DMS153 (cell line): ENCODE data around the gene EYA3.

Source experiments
- DNase-seq: peaks from one replicate; lab custom pipeline; 2025; lab: John Stamatoyannopoulos, UW

Gene EYA3, protein sequence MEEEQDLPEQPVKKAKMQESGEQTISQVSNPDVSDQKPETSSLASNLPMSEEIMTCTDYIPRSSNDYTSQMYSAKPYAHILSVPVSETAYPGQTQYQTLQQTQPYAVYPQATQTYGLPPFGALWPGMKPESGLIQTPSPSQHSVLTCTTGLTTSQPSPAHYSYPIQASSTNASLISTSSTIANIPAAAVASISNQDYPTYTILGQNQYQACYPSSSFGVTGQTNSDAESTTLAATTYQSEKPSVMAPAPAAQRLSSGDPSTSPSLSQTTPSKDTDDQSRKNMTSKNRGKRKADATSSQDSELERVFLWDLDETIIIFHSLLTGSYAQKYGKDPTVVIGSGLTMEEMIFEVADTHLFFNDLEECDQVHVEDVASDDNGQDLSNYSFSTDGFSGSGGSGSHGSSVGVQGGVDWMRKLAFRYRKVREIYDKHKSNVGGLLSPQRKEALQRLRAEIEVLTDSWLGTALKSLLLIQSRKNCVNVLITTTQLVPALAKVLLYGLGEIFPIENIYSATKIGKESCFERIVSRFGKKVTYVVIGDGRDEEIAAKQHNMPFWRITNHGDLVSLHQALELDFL

GRCh38 chr1:28088168-28088961 is at the start of gene EYA3:
TSS of gene EYA3 (minus strand) at chr1:28088610. CDS start at chr1:28058026, 30,584 bp downstream.
- peak; percentile 100 for DNase-seq

DNA sequence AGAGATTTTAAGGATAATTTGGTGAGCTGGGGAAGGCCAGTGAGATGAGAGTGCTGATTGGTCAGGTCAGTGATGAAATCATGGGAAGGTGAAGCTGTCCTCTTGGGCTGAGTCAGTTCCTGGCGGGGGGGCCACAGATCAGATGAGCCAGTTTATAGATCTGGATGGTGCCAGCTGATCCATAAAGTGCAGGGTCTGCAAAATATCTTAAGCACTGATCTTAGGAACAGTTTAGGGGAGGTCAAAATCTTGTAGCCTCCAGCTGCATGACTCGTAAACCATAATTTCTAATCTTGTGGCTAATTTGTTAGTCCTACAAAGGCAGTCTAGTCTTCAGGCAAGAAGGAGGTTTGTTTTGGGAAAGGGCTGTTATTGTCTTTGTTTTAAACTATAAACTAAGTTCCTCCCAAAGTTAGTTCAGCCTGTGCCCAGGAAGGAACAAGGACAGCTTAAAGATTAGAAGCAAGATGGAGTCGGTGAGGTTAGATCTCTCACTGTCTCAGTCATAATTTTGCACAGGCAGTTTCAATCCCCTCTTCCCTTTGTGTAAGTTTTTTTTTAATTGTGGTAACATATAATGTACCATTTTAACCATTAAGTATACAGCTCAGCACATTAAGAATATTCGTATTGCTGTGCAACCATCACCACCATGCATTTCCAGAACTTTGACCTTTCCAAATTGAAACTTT is 48.7 kb upstream of the EYA3 start:
- no peak for DNase-seq

DNA sequence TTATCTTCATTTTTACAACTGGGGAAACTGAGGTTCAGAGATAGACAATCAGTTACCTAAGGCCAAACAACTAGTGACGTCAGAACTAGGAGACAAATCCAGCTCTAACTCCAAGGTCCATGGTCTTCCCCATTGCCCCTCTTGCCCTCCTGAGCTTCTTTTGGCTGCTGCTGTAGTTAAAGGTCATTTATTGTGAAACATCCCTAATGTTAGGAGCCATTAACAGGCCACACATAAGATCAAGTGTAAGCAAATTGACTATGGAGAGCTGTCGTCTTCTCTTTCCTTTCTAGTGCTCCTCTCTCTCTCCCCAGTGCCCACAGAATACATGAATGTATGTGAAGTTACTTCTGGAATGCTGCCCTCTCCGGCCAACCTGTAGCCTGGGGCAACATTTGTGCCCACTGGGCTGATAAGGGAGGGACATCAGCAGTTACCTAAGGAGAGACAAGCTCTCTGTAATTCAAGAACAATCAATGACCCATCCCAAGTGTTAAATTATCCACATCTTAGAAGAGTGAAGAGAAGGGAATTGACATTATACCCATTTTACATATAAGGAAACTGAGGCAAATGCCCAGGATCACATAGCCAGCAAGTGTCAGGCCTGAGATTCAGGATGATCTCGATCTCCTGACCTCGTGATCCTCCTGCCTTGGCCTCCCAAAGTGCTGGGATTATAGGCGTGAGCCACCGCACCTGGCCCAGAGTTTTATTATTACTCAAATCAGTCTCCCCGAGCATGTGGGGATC is 47.9 kb upstream of the EYA3 start:
- DNase-seq: no peak

DNA sequence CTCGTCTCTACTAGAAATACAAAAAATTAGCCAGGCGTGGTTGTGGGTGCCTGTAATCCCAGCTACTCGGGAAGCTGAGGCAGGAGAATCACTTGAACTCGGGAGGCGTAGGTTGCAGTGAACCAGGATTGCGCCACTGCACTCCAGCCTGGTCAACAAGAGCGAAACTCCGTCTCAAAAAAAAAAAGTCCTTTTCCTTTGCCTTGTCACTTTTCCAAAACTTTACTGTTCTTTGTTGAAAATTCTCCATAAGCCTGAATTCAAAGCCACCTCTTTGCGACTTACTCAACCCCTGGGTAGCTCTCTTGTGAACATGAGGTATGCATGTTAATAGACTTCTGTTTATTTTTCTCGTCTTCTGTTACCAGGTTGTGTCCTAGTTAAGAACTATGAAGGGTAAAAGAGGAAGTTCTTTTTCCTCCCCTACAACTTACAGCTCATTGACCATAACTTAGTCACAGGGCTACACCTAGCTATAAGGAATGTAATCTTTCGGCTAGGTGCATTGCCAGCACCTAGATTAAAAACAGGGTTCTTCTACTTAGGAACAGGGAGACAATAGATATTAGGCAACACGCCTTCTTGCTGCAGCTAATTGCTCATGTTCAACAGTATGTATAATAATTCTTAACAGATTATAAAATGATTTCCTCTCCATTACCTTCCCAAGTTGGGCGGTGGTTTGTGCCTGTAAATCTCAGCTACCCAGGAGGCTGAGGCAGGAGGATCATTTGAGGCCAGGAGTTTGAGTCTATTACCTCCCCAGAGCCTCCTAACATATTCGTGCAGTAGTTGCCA is 47.2 kb upstream of the EYA3 start:
- DNase-seq: no peak

DNA sequence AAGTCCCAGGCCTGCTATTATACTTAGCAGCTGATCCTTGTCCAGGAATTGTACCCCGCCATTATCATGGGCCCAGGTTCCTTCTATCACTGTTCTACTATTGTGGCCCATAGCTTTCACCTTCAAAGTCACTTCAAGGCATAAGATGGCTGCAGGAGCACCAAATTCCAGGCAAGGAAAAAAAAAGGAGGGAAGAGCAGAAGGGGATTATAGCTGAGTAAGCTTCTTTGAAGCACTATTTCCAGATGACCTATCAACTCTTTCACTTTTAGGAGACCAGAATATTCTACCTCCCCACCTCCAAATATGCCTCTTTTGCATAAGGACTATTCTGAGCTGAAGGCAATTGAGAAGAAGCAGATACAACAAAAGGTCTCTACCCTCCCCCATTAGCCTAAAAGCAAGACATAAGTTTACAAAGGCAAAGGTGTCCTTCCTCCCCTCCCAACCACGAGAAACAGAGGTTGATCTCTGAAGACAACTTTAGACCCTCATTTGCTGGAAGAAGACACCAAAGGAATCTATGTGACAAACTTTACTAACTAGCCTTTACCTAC is 46.3 kb upstream of the EYA3 start:
- DNase-seq: no peak

DNA sequence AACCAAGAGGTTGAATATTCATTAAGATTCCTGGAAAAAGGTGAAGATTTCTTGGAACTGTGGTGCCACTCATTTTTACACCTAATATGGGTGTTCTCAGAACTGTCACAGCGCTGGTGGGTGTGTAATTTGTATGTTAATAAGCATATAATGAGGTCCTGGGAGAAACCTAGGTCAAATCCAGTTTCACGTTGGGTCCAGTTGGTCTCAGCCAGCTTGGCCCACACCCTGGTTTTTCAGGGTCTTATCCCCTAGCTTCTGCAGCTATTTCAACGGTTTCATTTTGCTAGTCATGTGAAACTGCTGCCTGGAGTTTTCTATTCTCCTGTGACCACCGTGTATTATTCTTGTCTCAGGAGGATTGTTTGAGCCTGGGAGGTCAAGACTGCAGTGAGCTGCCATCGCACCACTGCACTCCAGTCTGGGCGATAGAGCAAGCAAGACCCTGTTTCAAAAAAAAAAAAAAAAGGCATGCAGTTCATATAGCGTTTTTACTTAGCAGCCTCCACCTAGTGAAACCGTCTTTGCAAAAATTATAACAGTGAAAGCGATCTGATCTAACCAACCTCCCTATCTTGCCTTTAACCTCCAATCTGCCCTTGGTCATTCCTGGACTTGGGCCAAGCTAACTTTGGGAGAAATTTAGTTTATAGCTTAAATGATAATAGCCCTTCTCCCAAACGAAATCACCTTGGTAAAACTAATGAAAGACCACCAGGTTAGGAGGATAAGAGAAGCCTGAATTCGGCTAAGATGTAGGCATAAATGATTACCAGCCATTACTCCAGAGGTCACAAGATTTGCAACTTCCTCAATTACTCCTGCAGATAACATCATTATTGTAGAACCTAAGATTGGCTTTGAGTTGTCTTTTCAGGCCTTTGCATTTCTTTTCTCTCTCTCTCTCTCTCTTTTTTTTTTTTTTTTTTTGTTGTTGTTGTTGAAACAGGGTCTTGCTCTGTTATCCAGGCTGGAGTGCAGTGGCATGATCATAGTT is 44.1 kb upstream of the EYA3 start:
- no peak for DNase-seq

DNA sequence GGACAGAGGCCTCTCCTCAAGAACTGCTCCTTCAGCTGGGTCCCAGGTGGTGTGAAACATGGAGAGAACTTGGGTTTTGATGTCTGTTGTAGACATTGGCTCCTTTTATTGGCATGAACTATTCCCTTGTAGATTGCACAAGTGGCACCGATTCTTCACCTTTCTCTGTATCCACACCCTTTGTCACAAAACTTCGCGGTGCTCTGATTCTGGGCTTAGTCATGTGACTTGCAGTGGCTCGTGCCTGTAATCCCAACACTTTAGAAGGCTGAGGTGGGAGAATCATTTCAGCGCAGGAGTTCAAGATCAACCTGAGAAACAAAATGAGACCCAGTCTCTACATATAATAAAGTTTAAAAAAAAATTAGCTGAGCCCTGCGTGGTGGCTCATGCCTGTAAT is 42.5 kb upstream of the EYA3 start:
- DNase-seq: no peak

GRCh38 chr1:28129150-28129549 is 40.7 kb upstream of the EYA3 start:
- DNase-seq: no peak

DNA sequence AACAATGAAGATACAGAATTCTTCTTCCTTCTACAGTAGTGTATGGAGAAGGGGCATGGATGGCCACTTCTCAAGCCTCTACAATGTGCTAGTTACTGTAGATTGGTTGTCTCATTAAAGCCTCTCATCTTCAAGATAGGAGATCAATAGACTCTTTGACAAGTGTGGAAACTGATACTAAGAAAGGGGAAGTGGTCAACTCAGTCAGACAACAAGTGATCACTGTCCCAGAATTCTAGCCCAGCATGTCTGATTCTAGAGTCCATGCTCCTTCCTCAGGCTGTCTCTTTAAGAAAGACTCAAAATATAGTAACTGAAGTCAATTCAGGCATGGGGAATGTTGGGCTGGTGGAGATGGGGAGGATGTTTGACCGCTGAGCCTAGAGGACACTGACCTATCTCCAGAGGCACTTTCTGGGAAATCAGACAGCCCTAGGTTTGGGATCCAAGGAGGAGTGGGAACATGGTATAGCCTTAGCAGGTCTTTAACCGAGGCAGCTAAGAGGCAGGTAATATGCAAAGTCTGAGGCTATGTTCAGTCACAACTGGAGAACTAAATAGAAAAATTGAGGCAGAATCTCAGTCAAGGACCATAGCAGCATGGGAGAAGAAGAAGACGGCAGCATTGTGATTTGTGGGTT is 39.3 kb upstream of the EYA3 start:
- DNase-seq: no peak

DNA sequence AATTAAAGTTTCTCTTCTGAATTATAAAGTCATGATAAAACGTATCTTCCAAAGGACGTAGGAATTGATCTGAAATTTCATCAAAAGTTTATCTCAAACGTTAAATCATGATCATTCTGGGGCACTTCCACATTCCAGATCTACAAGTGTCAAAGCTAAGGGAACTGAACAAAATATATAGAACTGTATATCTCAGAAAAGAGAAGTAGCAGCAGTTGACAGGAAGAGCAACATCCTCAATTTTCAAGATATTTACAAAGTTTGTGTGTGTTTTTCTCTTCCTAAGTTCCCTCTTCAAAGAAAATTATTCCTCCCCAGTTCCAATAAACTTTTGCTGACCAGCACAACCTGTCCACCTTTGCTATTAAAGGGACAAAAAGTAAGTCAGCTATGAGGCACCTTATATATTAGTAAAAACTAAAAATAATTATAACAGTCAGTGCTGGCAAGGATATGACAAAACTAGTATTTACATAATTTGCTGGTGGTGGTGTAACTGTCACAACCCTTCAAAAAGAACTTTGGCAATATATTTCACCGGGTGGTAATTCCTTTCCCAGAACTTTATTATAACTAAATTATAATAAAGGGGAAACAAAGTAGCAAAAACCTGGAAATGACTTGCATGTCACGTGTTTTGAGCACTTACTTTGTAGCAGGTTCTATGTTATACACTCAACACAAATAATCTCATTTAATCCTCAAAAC is 38.5 kb upstream of the EYA3 start:
- no peak for DNase-seq

DNA sequence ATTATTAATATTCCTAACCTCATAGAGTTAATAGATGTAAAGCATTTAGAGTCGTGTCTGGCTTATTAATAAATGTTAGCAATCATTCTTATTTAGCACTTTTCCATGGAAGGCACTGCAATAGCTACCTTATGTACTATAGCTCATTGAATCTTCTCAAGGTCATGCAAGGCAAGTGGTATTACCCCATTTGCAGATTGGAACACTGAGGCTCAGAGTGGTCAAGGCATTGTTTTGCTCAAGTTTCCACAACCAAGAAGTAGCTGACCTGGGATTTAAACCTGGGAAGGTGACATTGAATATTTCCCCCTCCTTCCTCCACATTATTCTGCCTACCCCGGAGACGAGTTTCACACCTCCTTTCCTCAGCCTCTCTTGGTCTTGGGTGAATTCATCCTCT is 37.8 kb upstream of the EYA3 start:
- no peak for DNase-seq

- DNase-seq: no peak
These were observed 35.1 kb upstream of the EYA3 start for GRCh38 chr1:28123461-28123961.

DNA sequence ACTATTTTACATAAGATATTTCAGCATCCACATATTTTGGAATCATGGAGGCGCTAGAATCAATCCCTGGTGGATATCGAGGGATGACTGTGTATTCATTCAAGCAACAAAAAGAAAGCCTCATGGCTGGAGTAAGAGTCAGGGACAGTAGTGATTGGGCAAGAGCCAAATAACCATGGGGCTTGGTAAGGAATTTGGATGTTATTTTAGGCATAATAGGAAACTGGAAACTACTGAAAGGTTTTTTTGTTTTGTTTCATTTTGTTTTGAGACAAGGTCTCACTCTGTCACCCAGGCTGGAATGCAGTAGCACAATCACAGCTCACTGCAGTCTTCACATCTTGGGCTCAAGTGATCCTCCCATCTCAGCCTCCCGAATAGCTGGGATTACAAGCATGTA is 33.8 kb upstream of the EYA3 start:
- DNase-seq: no peak

GRCh38 chr1:28119556-28119955 is 31.1 kb upstream of the EYA3 start:
- DNase-seq: no peak

DNA sequence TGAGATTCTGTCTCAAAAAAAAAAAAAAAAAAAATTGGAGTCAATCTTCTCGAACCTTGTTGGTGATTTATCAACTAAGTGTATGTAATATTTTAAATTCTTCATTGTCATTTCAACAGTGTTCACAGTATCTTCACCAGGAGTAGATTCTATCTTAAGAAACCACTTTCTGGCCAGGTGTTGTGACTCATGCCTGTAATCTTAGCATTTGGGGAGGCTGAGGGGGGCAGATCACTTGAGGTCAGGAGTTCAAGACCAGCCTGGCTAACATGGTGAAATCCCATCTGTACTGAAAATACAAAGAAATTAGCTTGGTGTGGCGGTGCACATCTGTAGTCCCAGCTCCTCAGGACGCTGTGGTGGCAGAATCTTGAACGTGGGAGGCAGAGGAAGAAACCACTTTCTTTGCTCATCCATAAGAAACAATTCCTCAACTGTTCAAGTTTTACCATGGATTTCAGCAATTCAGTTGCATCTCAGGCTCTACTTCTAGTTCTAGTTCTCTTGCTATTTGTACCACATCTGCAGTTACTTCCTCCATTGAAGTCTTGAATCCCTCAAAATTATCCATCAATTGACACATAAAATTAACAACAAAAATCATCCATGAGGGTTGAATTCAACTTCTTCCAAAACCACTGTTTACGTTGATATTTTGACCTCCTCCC is 30.4 kb upstream of the EYA3 start:
- DNase-seq: no peak

GRCh38 chr1:28115267-28115666 is 26.9 kb upstream of the EYA3 start:
- no peak for DNase-seq

DNA sequence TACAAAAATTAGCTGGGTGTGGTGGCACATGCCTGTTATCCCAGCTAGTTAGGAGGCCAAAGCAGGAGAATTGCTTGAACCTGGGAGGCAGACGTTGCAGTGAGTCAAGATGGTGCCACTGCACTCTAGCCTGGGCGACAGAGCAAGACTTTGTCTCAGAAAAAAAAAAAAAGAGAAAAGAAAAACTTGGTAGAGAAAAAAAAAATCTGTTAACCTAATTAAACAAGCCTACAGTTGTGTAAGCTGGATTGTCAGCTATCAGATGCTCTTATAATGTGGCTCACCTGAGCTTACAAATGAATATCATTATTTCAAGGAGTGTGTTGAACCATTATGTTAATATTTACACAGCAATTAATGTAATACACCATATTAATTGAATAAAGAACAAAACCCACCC is 26.4 kb upstream of the EYA3 start:
- DNase-seq: no peak

DNA sequence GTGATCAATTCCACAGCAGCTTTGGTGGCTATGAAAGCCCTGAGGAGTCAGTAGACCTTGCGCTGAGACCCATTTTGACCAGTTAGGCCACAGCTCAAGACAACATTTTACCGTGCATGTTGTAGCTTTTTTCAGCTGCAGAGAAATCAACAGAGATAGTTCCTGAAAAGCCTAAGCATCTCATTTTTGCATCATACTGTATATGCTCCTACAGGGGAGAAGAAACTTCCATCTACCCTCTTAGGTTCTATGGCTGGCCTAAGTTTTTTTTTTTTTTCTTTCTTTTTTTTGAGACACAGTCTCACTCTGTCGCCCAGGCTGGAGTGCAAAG is 24.8 kb upstream of the EYA3 start:
- DNase-seq: no peak
